MM.1S (cell line): ENCODE data around the gene FRAT1.

Experiments
- DNase-seq: peaks from one replicate; pipeline ENCODE4 v3.0.0-alpha.2; 2015
- H2AFZ ChIP-seq: fragments of 300-600 bp; sonication (generic); 2 replicates; pipeline ENCODE4 v1.6.0; 2016; ENCODE audit warnings: antibody characterized with exemption, low read length
- H3F3A ChIP-seq: fragments of 300-600 bp; sonication (generic); 2 replicates; pipeline ENCODE4 v1.6.1; 2016; ENCODE audit warnings: mild to moderate bottlenecking, antibody characterized with exemption, low read length, moderate library complexity, mixed read lengths; ENCODE audit not compliant: insufficient read depth
- H3K27ac ChIP-seq: fragments of 300-600 bp; sonication (generic); 2 replicates; pipeline ENCODE4 v1.5.1; 2016; ENCODE audit warnings: mild to moderate bottlenecking, low read length
- H3K27me3 ChIP-seq: fragments of 300-600 bp; sonication (generic); replicated peaks from 2 replicates; pipeline ENCODE4 v1.6.0; 2016; ENCODE audit warnings: low read length; ENCODE audit not compliant: insufficient read depth
- H3K36me3 ChIP-seq: fragments of 300-600 bp; sonication (generic); replicated peaks from 2 replicates; pipeline ENCODE4 v1.6.1; 2016; ENCODE audit warnings: mild to moderate bottlenecking, low read length, mixed read lengths; ENCODE audit not compliant: insufficient read depth
- H3K4me1 ChIP-seq: fragments of 300-600 bp; sonication (generic); 2 replicates; pipeline ENCODE4 v1.6.1; 2016; ENCODE audit warnings: low read length, mixed read lengths
- H3K4me2 ChIP-seq: fragments of 300-600 bp; sonication (generic); 2 replicates; pipeline ENCODE4 v1.6.0; 2016; ENCODE audit warnings: low read depth, low read length
- H3K4me3 ChIP-seq: fragments of 300-600 bp; sonication (generic); 2 replicates; pipeline ENCODE4 v1.5.1; 2016; ENCODE audit warnings: low read length, mixed read lengths
- H3K79me2 ChIP-seq: fragments of 300-600 bp; sonication (generic); 2 replicates; pipeline ENCODE4 v1.6.1; 2016; ENCODE audit warnings: mixed run types, low read length, mixed read lengths
- H3K9ac ChIP-seq: fragments of 300-600 bp; sonication (generic); 2 replicates; pipeline ENCODE4 v1.6.1; 2016; ENCODE audit warnings: low read length, mixed read lengths
- H3K9me2 ChIP-seq: fragments of 300-600 bp; sonication (generic); replicated peaks from 2 replicates; pipeline ENCODE4 v1.6.1; 2016; ENCODE audit warnings: mild to moderate bottlenecking, low read length, mixed read lengths; ENCODE audit not compliant: insufficient read depth
- H3K9me3 ChIP-seq: fragments of 300-600 bp; sonication (generic); replicated peaks from 2 replicates; pipeline ENCODE4 v1.6.1; 2016; ENCODE audit warnings: mild to moderate bottlenecking, low read length, mixed read lengths; ENCODE audit not compliant: insufficient read depth
- H4K20me1 ChIP-seq: fragments of 300-600 bp; sonication (generic); 2 replicates; pipeline ENCODE4 v1.6.1; 2016; ENCODE audit warnings: mild to moderate bottlenecking, low read length, moderate library complexity, mixed read lengths; ENCODE audit not compliant: insufficient read depth
- CTCF ChIP-seq: fragments of 300-600 bp; sonication (generic); IDR thresholded peaks from 2 replicates; pipeline ENCODE4 v1.5.1; 2016; ENCODE audit warnings: antibody characterized with exemption, low read length, mixed read lengths
- EZH2 ChIP-seq: fragments of 300-600 bp; sonication (generic); optimal IDR thresholded peaks from 2 replicates; pipeline ENCODE3; 2017; ENCODE audit warnings: low read depth, mild to moderate bottlenecking, antibody characterized with exemption, low read length, mixed read lengths
- EZH2phosphoT487 ChIP-seq: fragments of 300-600 bp; sonication (generic); IDR thresholded peaks from 2 replicates; pipeline ENCODE4 v1.6.1; 2018; ENCODE audit warnings: antibody characterized with exemption, low read length

FRAT1 gene

GRCh38 chr10:97321032-97321803 is 2.1 kb downstream of the FRAT1 start:
- TF ChIP-seq EZH2phosphoT487 (no peak), CTCF (no peak), EZH2 (no peak)
- Histone ChIP-seq H3K9me2 (no peaks in the 10 kb centered on the region), H3K4me2 (peak overlapping the region; percentile 98), H3F3A (peaks cover 9% of the 10 kb centered on the region; the same call in 1 of the 2 replicates), H2AFZ (peak overlapping the region; percentile 96), H3K36me3 (no peaks in the 10 kb centered on the region), H4K20me1 (no peaks in the 10 kb centered on the region), H3K79me2 (no peaks in the 10 kb centered on the region), H3K27me3 (no peaks in the 10 kb centered on the region), H3K4me3 (peak overlapping the region; percentile 71), H3K4me1 (0 out of 2 replicates have a peak, but pooled peaks cover 5% of the 10 kb centered on the region), H3K9ac (peak overlapping the region; percentile 55; the same call in 1 of the 2 replicates), H3K9me3 (no peaks in the 10 kb centered on the region), H3K27ac (no peak overlapping the region)
- no peak for DNase-seq

- H3K9me2 ChIP-seq, result no peaks in the 10 kb centered on the region
- H3K36me3 ChIP-seq, result no peaks in the 10 kb centered on the region
- H3K4me2 ChIP-seq, result peak overlapping the region; percentile 98; the same call in 1 of the 2 replicates
- no peaks in the 10 kb centered on the region for H4K20me1 ChIP-seq
- no peak overlapping the region for H2AFZ ChIP-seq
- H3K9me3 ChIP-seq, result no peaks in the 10 kb centered on the region
- TF ChIP-seq CTCF (no peak), EZH2 (no peak), EZH2phosphoT487 (no peak)
- H3K9ac ChIP-seq, result no peak overlapping the region
- peaks cover 9% of the 10 kb centered on the region; the same call in 1 of the 2 replicates for H3F3A ChIP-seq
- H3K27me3 ChIP-seq, result no peaks in the 10 kb centered on the region
- no peaks in the 10 kb centered on the region for H3K79me2 ChIP-seq
- no peak for DNase-seq
- H3K4me3 ChIP-seq, result no peak overlapping the region
- no peak overlapping the region for H3K27ac ChIP-seq
- H3K4me1 ChIP-seq, result 0 out of 2 replicates have a peak, but pooled peaks cover 5% of the 10 kb centered on the region
Measured at GRCh38 chr10:97321804-97322190, 2.7 kb downstream of the FRAT1 start.

- H3K79me2 ChIP-seq, result no peaks in the 10 kb centered on the region
- no peak overlapping the region for H3K4me3 ChIP-seq
- no peak overlapping the region for H3K27ac ChIP-seq
- no peak overlapping the region for H3K4me2 ChIP-seq
- H3F3A ChIP-seq, result peaks cover 10% of the 10 kb centered on the region; the same call in 1 of the 2 replicates
- no peaks in the 10 kb centered on the region for H3K9me2 ChIP-seq
- no peak overlapping the region for H2AFZ ChIP-seq
- H3K27me3 ChIP-seq, result no peaks in the 10 kb centered on the region
- no peak for DNase-seq
- TF ChIP-seq CTCF (no peak), EZH2phosphoT487 (no peak), EZH2 (no peak)
- H3K9me3 ChIP-seq, result no peaks in the 10 kb centered on the region
- H4K20me1 ChIP-seq, result no peaks in the 10 kb centered on the region
- no peak overlapping the region for H3K9ac ChIP-seq
- H3K4me1 ChIP-seq, result 0 out of 2 replicates have a peak, but pooled peaks cover 7% of the 10 kb centered on the region
- H3K36me3 ChIP-seq, result no peaks in the 10 kb centered on the region
Measured at GRCh38 chr10:97323501-97323900, 4.4 kb downstream of the FRAT1 start.
